GM10248 (cell line): ENCODE data around the gene HOXB13.

Experiments
- CTCF ChIA-PET: fragments of 300-600 bp; sonication (Branson Sonifier 250); formaldehyde crosslinking; extraction: SDS; loops from one replicate; lab custom pipeline; 2021; ENCODE audit warnings: antibody characterized with exemption; lab: Yijun Ruan, JAX
- POLR2A ChIA-PET: fragments of 350-650 bp; sonication (Branson Sonifier 250); formaldehyde crosslinking; extraction: SDS; loops from one replicate; lab custom pipeline; 2020; ENCODE audit warnings: antibody characterized with exemption; lab: Yijun Ruan, JAX
- DNase-seq: peaks from one replicate; pipeline ENCODE4 v3.0.0; 2012; ENCODE audit errors: extremely low spot score
- CTCF ChIP-seq: IDR thresholded peaks from 2 replicates; pipeline ENCODE4 v1.5.1; 2012; ENCODE audit warnings: mild to moderate bottlenecking, low read depth; ENCODE audit errors: extremely low read depth, missing control alignments, control extremely low read depth

Gene HOXB13

GRCh38 chr17:48749621-48750553 is 21.3 kb upstream of the HOXB13 start:
- CTCF ChIA-PET, result interaction anchor here (1.2 to 4.0 kb wide), 4 partner anchors 25 to 129 kb away, joined by 3 to 18 read pairs (median 5); no protein-coding TSS in a partner anchor
- no peak for TF ChIP-seq CTCF

GRCh38 chr17:48748718-48749566 is 20.4 kb upstream of the HOXB13 start:
- no peak for TF ChIP-seq CTCF
- CTCF ChIA-PET, result interaction anchor here (1.2 to 4.0 kb wide), 3 partner anchors 24 to 130 kb away, joined by 3 to 18 read pairs (median 4); no protein-coding TSS in a partner anchor
- POLR2A ChIA-PET, result no interaction called here
- no peak for DNase-seq

More at GRCh38 chr17:48749621-48750553, 21.3 kb upstream of the HOXB13 start:
- no peak for DNase-seq
- POLR2A ChIA-PET, result no interaction called here

GRCh38 chr17:48747445-48748363 is 19.2 kb upstream of the HOXB13 start:
- TF ChIP-seq CTCF, result no peak
- CTCF ChIA-PET, result interaction anchor here (4.0 kb wide), 1 partner anchor 23 kb away, joined by 18 read pairs; no protein-coding TSS in a partner anchor
- DNase-seq, result no peak
- POLR2A ChIA-PET, result no interaction called here

- CTCF ChIA-PET, result interaction anchor here (4.0 kb wide), 1 partner anchor 22 kb away, joined by 18 read pairs; no protein-coding TSS in a partner anchor
- POLR2A ChIA-PET, result no interaction called here
- no peak for DNase-seq
- TF ChIP-seq CTCF, result no peak
These were observed 18.4 kb upstream of the HOXB13 start for GRCh38 chr17:48746916-48747444.

GRCh38 chr17:48745381-48746275 is 17.1 kb upstream of the HOXB13 start:
- CTCF ChIA-PET, result interaction anchor here (0.6 to 4.2 kb wide), 8 partner anchors 9 to 139 kb away, joined by 3 to 30 read pairs (median 4); no protein-coding TSS in a partner anchor
- no peak for DNase-seq
- TF ChIP-seq CTCF, result no peak
- POLR2A ChIA-PET, result no interaction called here
